ACC112 (cell line): ENCODE data around the gene MLF2.

Source experiments
- H2AFZ ChIP-seq: fragments of 200-600 bp; sonication (generic); one replicate; pipeline ENCODE4 v1.6.0; 2017; ENCODE audit warnings: antibody characterized with exemption, low read length; ENCODE audit not compliant: unreplicated experiment
- H3K27ac ChIP-seq: fragments of 200-600 bp; sonication (generic); 2 replicates; pipeline ENCODE4 v1.5.1; 2014; ENCODE audit warnings: low read depth, mild to moderate bottlenecking, antibody characterized with exemption, low read length, moderate library complexity
- H3K27me3 ChIP-seq: fragments of 200-600 bp; sonication (generic); 2 replicates; pipeline ENCODE4 v1.6.1; 2014; ENCODE audit warnings: mild to moderate bottlenecking, antibody characterized with exemption, low read length, moderate library complexity, mixed read lengths; ENCODE audit not compliant: insufficient read depth
- H3K36me3 ChIP-seq: fragments of 200-600 bp; sonication (generic); 2 replicates; pipeline ENCODE4 v1.6.1; 2016; ENCODE audit warnings: mild to moderate bottlenecking, antibody characterized with exemption, low read length, moderate library complexity, mixed read lengths; ENCODE audit not compliant: insufficient read depth
- H3K4me1 ChIP-seq: fragments of 200-600 bp; sonication (generic); one replicate; pipeline ENCODE4 v1.6.1; 2016; ENCODE audit warnings: low read length, mixed read lengths; ENCODE audit not compliant: insufficient read depth, unreplicated experiment, control insufficient read depth
- H3K4me3 ChIP-seq: fragments of 200-600 bp; sonication (generic); 2 replicates; pipeline ENCODE4 v1.5.1; 2014; ENCODE audit warnings: mild to moderate bottlenecking, low read depth, low read length
- H3K79me2 ChIP-seq: fragments of 200-600 bp; sonication (generic); one replicate; pipeline ENCODE4 v1.6.0; 2016; ENCODE audit warnings: low read length; ENCODE audit not compliant: control insufficient read depth, unreplicated experiment, insufficient read depth

Gene MLF2

DNA sequence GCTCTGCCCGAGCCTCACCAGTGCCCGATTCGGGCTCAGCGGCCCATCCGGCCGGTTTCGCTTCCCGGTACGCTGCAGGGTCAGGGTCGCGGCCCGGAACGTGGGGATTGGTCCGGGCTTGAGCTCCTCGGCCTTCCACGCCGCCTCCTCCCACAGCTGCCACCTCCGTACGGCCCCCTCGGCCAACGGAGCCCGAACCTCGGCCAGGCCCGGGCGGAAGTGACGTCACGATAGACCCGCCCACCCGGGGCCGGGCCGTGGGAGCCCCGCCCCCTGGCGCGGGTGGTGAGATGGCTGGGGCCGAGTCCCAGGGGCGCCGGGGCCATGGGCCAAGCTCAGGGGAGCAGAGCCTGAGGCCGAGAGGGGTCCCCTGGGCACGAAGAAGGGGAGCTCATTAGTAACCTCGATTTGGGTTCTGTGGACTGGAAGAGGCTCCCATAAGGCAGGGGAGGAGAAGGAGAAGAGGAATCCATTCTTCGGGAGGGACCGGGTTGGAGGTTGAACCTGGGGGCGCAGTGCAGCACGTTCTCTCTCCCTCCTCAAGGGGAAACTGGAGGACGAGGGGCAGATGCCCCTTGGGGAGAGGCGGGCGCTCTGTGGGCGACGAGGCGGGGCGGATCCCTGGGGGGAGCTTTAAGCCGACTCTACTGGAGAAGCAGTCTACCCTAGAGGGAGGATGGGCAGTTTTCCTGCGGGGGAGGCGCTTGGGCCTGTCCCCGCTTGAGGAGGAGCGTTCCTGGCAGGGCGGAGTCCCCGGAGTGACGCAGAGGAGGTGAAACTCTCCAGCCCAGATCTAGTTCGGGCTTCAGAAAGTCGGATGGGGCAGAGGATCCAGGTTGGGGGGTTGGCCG, at the start of gene MLF2:
MLF2 (minus strand) TSS at position 221 of the 851 bp plus-strand sequence. CDS start 807 bp downstream, outside the sequence.
- Histone ChIP-seq H2AFZ (peak within 1 kb of the TSS; percentile 50), H3K4me3 (peak within 1 kb of the TSS; percentile 93), H3K4me1 (peaks cover 14% of the 10 kb centered on the region), H3K27me3 (no peaks in the 10 kb centered on the region), H3K79me2 (peaks cover 22% of the 10 kb centered on the region), H3K36me3 (peaks cover 28% of the 10 kb centered on the region), H3K27ac (peak within 1 kb of the TSS; percentile 93)

GRCh38 chr12:6799147-6799546, 46.2 kb upstream of the MLF2 start:
- no peak overlapping the region for H2AFZ ChIP-seq
- H3K27ac ChIP-seq, result no peak overlapping the region
- peaks cover 3% of the 10 kb centered on the region for H3K27me3 ChIP-seq
- H3K36me3 ChIP-seq, result no peaks in the 10 kb centered on the region
- no peaks in the 10 kb centered on the region for H3K79me2 ChIP-seq
- H3K4me3 ChIP-seq, result no peak overlapping the region
- no peaks in the 10 kb centered on the region for H3K4me1 ChIP-seq

DNA sequence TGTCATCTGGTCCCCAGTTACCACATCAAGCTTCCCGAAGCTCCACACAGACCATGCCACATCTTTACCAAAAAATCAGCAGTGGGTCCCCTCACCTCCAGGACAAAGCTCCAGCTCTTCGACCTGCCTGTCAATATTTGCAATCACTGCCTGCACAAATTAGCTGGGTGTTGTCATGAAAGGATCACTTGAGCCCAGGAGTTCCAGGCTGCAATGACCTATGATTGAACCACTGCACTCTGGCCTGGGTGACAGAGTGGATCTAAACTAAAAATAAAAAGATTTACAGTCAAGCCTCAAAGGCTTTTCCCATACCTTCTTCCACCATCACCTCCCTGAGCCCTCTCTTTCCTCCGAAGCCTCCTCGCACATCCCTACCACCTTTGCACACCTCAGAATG, 43.6 kb upstream of the MLF2 start:
- Histone ChIP-seq H3K4me1 (no peaks in the 10 kb centered on the region), H3K27me3 (peaks cover 8% of the 10 kb centered on the region), H3K27ac (no peak overlapping the region), H3K79me2 (no peaks in the 10 kb centered on the region), H3K36me3 (no peaks in the 10 kb centered on the region), H3K4me3 (no peak overlapping the region), H2AFZ (no peak overlapping the region)

GRCh38 chr12:6795088-6795487, 42.1 kb upstream of the MLF2 start:
- Histone ChIP-seq H3K4me1 (no peaks in the 10 kb centered on the region), H3K27me3 (peaks cover 8% of the 10 kb centered on the region), H2AFZ (no peak overlapping the region), H3K36me3 (no peaks in the 10 kb centered on the region), H3K4me3 (no peak overlapping the region), H3K27ac (no peak overlapping the region), H3K79me2 (no peaks in the 10 kb centered on the region)

DNA sequence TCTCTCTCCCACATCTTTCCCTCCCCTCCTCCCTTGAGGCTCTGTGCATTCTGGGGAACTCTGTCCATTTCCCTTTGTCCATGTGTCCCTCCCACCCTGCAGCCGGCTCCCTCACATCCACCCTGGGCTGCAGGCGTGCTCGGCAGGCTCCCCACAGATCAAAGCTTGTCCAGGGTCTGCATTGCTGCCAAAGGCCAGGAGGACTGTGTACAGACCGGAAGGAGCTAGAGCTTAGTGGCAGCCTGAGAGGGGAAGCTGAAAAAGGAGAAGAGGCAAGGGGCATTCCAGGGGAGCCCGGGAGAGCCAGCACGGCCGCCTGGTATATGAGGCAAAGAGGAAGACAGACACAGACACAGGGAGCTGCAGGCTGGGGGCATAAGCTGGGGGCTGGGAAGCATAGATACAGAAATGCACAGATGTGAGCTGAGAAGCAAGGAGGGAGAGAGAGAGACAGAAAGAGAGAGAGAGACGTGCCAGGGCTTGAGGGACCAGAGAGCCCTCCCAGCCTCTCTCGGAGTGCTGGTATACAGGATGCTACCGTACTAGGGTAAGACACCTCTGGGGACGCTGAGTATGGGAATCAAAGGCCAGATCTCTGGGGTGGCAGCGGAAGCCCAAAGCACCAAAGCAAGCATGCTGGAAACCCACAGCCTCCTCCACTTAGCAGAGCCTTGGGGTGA, 39.7 kb upstream of the MLF2 start:
- Histone ChIP-seq H3K27ac (no peak overlapping the region), H2AFZ (peak overlapping the region; percentile 64), H3K4me3 (no peak overlapping the region)

DNA sequence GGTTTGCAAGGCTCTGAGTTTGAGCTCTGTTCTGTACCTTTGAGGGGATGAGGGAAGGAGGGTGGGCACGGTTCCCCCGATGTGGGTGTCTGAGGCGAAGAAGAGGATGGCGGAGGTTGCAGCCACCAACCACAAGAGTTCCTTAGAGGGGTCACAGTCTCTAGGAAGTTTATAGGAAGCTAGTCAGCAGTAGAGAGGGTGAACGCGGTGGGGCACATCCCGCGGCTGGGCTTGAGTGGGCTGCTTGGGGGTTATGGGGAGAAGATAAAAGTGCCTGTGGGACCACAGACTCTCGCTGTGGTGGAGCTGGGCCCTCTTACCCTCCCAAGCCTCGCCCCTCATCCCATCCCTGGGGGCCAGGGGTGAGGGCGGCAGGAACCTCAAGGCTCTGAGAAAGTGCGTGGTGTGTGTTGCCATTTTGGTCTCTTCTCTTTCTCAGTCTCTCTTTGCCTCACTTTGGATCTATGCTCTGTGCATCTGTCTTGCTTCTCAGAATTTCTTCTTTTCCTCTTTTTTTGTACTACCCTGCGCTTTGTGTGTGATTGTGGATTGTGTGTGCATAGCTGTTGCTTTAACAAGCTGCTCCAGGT, 39.1 kb upstream of the MLF2 start:
- H2AFZ ChIP-seq, result no peak overlapping the region
- H3K79me2 ChIP-seq, result no peaks in the 10 kb centered on the region
- H3K4me1 ChIP-seq, result no peaks in the 10 kb centered on the region
- no peaks in the 10 kb centered on the region for H3K36me3 ChIP-seq
- H3K27me3 ChIP-seq, result peaks cover 8% of the 10 kb centered on the region
- no peak overlapping the region for H3K4me3 ChIP-seq
- no peak overlapping the region for H3K27ac ChIP-seq

More for the DNA sequence above, 39.7 kb upstream of the MLF2 start:
- Histone ChIP-seq H3K27me3 (peaks cover 8% of the 10 kb centered on the region), H3K36me3 (no peaks in the 10 kb centered on the region), H3K79me2 (no peaks in the 10 kb centered on the region), H3K4me1 (no peaks in the 10 kb centered on the region)

DNA sequence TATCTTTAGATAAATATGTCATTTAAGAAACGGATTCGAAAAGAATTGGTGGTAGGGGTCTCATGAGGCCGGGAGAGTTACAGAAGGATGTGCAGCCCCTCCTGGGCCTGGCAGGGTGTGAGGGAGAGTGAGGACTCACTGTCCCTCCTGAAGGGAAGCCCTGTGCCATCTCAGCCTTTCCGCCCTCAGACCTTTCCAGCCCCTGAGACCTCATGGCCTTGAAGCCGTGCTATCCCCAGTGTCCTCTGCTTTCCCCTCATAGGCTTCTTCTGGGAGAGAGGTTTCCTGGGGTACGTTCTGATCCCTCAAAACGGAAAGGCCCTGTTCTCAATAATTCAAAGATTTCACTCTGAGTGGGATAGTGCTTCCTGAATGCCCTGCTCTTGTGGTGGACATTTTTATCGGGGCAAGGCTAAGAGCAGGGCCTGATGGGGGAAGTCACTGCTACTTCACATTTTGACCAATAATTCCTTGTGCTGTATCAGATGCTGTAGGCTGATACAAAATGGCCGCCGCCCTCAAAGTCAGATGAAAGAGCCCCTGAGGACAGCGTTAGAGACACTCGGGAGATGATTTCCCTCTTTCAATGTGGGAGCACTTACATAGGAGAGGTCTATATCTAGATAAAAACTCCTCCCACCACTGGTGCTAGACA, 37.7 kb upstream of the MLF2 start:
- H3K36me3 ChIP-seq, result no peaks in the 10 kb centered on the region
- no peak overlapping the region for H3K4me3 ChIP-seq
- H2AFZ ChIP-seq, result no peak overlapping the region
- H3K27me3 ChIP-seq, result peaks cover 8% of the 10 kb centered on the region
- H3K27ac ChIP-seq, result no peak overlapping the region
- no peaks in the 10 kb centered on the region for H3K79me2 ChIP-seq
- H3K4me1 ChIP-seq, result no peaks in the 10 kb centered on the region

DNA sequence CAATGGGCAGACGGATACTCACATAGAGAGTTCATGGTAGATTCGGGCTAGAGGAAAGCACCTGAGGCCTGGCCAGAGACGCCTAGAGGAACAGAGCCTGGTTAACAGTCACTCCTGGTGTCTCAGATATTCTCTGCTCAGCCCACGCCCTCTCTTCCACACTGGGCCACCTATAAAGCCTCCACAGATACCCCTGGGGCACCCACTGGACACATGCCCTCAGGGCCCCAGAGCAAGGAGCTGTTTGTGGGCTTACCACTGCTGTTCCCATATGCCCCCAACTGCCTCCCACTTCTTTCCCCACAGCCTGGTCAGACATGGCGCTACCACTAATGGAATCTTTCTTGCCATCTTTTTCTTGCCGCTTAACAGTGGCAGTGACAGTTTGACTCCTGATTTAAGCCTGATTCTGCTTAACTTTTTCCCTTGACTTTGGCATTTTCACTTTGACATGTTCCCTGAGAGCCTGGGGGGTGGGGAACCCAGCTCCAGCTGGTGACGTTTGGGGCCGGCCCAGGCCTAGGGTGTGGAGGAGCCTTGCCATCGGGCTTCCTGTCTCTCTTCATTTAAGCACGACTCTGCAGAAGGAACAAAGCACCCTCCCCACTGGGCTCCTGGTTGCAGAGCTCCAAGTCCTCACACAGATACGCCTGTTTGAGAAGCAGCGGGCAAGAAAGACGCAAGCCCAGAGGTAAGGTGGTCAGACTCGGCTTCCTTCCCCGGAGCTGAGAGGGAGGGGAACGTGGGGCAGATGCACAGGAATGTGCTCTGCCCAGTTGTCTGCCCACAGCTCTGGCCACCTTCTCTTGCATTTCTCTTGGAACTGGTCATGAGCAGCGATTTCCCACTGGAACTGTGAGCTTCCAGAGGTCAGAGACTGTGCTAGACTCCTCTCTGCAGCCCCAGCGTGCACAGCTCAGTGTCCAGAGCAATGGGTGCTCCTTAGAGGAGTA, 36.3 kb upstream of the MLF2 start, which contains the start of gene CD4:
CD4 (plus strand) TSS at position 557 of the 953 bp plus-strand sequence. CDS start 10,611 bp downstream, outside the sequence.
- H3K36me3 ChIP-seq, result no peaks in the 10 kb centered on the region
- H3K27me3 ChIP-seq, result 0 out of 2 replicates have a peak, but pooled peaks cover 5% of the 10 kb centered on the region
- H3K4me1 ChIP-seq, result no peaks in the 10 kb centered on the region
- H3K27ac ChIP-seq, result no peak within 1 kb of the TSS
- H3K4me3 ChIP-seq, result no peak within 1 kb of the TSS
- H2AFZ ChIP-seq, result no peak within 1 kb of the TSS
- no peaks in the 10 kb centered on the region for H3K79me2 ChIP-seq

- Histone ChIP-seq H3K27me3 (no peaks in the 10 kb centered on the region), H3K36me3 (no peaks in the 10 kb centered on the region), H3K4me3 (no peak overlapping the region), H2AFZ (no peak overlapping the region), H3K4me1 (no peaks in the 10 kb centered on the region), H3K79me2 (no peaks in the 10 kb centered on the region), H3K27ac (no peak overlapping the region)
These were observed 34.4 kb upstream of the MLF2 start for GRCh38 chr12:6787309-6787708.
